ENCODE data around the gene CTCF.

The CTCF gene

GRCh38 chr16:67667453-67667816 lies 105.1 kb downstream of the CTCF start:
- no peak for TF ChIP-seq CTCF (IDR thresholded peaks at IDR 0.05; ENCODE audit: low read depth, low read length)
- H3K4me3 ChIP-seq (replicated peaks in 1 of 2; ENCODE audit: low read depth in 2 of 2, low read length in 2 of 2) = peak overlapping the region; percentile 56 to 69
- no peak for DNase-seq (ENCODE audit: low read depth in 2 of 2)

- peak; percentile 92 to 95 for DNase-seq (ENCODE audit: low read depth in 2 of 2)
- peak; percentile 92 for TF ChIP-seq CTCF (IDR thresholded peaks at IDR 0.05; ENCODE audit: low read depth, low read length)
- peak overlapping the region in 1 of 2 donors; percentile 56 for H3K4me3 ChIP-seq (replicated peaks in 1 of 2; ENCODE audit: low read depth in 2 of 2, low read length in 2 of 2)
These were observed 105.6 kb downstream of the CTCF start for GRCh38 chr16:67667817-67668494.

GRCh38 chr16:67668495-67669157 lies 106.3 kb downstream of the CTCF start:
- peak; percentile 40 for TF ChIP-seq CTCF (IDR thresholded peaks at IDR 0.05; ENCODE audit: low read depth, low read length)
- no peak overlapping the region for H3K4me3 ChIP-seq (replicated peaks in 1 of 2; ENCODE audit: low read depth in 2 of 2, low read length in 2 of 2)
- no peak for DNase-seq (ENCODE audit: low read depth in 2 of 2)

- no peak overlapping the region for H3K4me3 ChIP-seq (replicated peaks in 1 of 2; ENCODE audit: low read depth in 2 of 2, low read length in 2 of 2)
- DNase-seq (ENCODE audit: low read depth in 2 of 2) = no peak
- no peak for TF ChIP-seq CTCF (IDR thresholded peaks at IDR 0.05; ENCODE audit: low read depth, low read length)
These were observed 107.3 kb downstream of the CTCF start for GRCh38 chr16:67669499-67670101.

GRCh38 chr16:67672306-67672705 lies 110.0 kb downstream of the CTCF start:
- no peak overlapping the region for H3K4me3 ChIP-seq (replicated peaks in 1 of 2; ENCODE audit: low read depth in 2 of 2, low read length in 2 of 2)

More at GRCh38 chr16:67672306-67672705, 110.0 kb downstream of the CTCF start:
- TF ChIP-seq CTCF (IDR thresholded peaks at IDR 0.05; ENCODE audit: low read depth, low read length) = no peak
- no peak for DNase-seq (ENCODE audit: low read depth in 2 of 2)
